Spleen (tissue), 11 donors: ENCODE data around the gene EXTL2. TPM values are rescaled to one million over a fixed set of nuclear protein-coding genes. Genes with fewer than 3 reads are reported as not detected.

Source experiments
- DNase-seq: peaks from one replicate; pipeline ENCODE4 v3.0.0-alpha.2; 2020
- H3K27ac ChIP-seq, 8 donors: fragments of 200-600 bp; sonication (generic) in 7 of 8; 1 replicate in 4 of 8; 2 replicates in 4 of 8; pipeline versions ENCODE4 v1.5.0 to v1.8.0; 2016 to 2021; ENCODE audit warnings: inconsistent platforms in 4 of 8, mild to moderate bottlenecking in 4 of 8, moderate library complexity in 1 of 8
- H3K27me3 ChIP-seq, 7 donors: fragments of 200-600 bp; sonication (generic) in 6 of 7; replicated peaks in 1 of 7; 1 replicate in 4 of 7; 2 replicates in 3 of 7; pipeline versions ENCODE4 v1.5.0 to v1.8.0; 2016 to 2021; ENCODE audit warnings: inconsistent platforms in 3 of 7, mild to moderate bottlenecking in 1 of 7
- H3K36me3 ChIP-seq, 6 donors: fragments of 200-600 bp; sonication (generic) in 5 of 6; 1 replicate in 4 of 6; 2 replicates in 2 of 6; pipeline versions ENCODE4 v1.5.0 to v1.8.0; 2016 to 2021; ENCODE audit warnings: inconsistent platforms in 2 of 6
- H3K4me1 ChIP-seq, 6 donors: fragments of 200-600 bp; sonication (generic) in 5 of 6; 1 replicate in 3 of 6; 2 replicates in 3 of 6; pipeline versions ENCODE4 v1.5.0 to v1.8.0; 2016 to 2021; ENCODE audit warnings: inconsistent platforms in 3 of 6
- H3K4me3 ChIP-seq, 8 donors: fragments of 200-600 bp; sonication (generic) in 7 of 8; 1 replicate in 4 of 8; 2 replicates in 4 of 8; pipeline versions ENCODE4 v1.5.0 to v1.8.0; 2016 to 2021; ENCODE audit warnings: inconsistent platforms in 4 of 8, mild to moderate bottlenecking in 4 of 8, moderate library complexity in 2 of 8
- H3K9me3 ChIP-seq, 8 donors: fragments of 200-600 bp; sonication (generic) in 7 of 8; 1 replicate in 4 of 8; 2 replicates in 4 of 8; pipeline versions ENCODE4 v1.5.0 to v1.8.0; 2016 to 2021; ENCODE audit warnings: inconsistent platforms in 4 of 8
- CTCF ChIP-seq, 11 experiments: fragments of 200-600 bp in 7 of 11; fragments of 450-650 bp in 4 of 11; sonication (generic) in 4 of 11; IDR thresholded peaks in 8 of 11; conservative IDR thresholded peaks in 3 of 11; 1 replicate in 7 of 11; 2 replicates in 4 of 11; pipeline versions ENCODE4 v1.4.0 to v1.8.0; 2016 to 2021; ENCODE audit warnings: antibody characterized with exemption in 11 of 11, inconsistent platforms in 4 of 11, mild to moderate bottlenecking in 1 of 11
- POLR2A ChIP-seq, 3 donors: fragments of 450-650 bp; IDR thresholded peaks; one replicate each; pipeline ENCODE4 v1.5.1; 2017; ENCODE audit warnings: antibody characterized with exemption in 3 of 3, mild to moderate bottlenecking in 1 of 3
- POLR2AphosphoS5 ChIP-seq, 3 donors: sonication (generic); formaldehyde crosslinking; IDR thresholded peaks; one replicate each; pipeline ENCODE4 v1.5.1; 2017; ENCODE audit warnings: antibody characterized with exemption in 3 of 3
- WGBS, 5 donors: extraction: QIAGEN DNeasy Blood & Tissue Kit in 3 of 5; methylation state at CpG; one replicate each; pipeline versions ENCODE4 v1.1.5 to v1.1.7; 2013 to 2018; 5-methylcytosine and 5-hydroxymethylcytosine counted together
- intact Hi-C: fragments of 100-400 bp; cut with DNase I; formaldehyde crosslinking; loops from one replicate; pipeline ENCODE4 v1.15.0; 2023; ENCODE audit warnings: low total_unique reads
- polyA plus RNA-seq, 3 donors: library from polyadenylated mRNA; stranded (reverse); fragments of 200-250 nt; gene quantifications; one replicate each; pipeline ENCODE4 v1.2.1, GENCODE V29; 2013
- total RNA-seq, 7 donors: library from RNA; depleted of rRNA in 3 of 7; stranded (reverse); fragments of >200 nt in 3 of 7; fragmentation: NEBNext Ultra II Directional in 4 of 7; extraction: Animal tissue kit (Norgen Biotek cat#: 25700) in 4 of 7; gene quantifications; one replicate each; pipeline versions ENCODE4 v1.1.0 to v1.2.1, GENCODE V29; 2016 to 2021
- donor health status: healthy with polysubstance abuse.
- donor health status: DM: no; HTN: no; CAD: no; lungs with moderate emphysema.
- donor health status: DM: no; HTN: no; CAD: no.
- donor health status: Bipolar disorder and iron deficiency.
- donor health status: healthy.
- donor health status: DM: no; HTN: no; CAD: no.
- donor health status: DM: yes; HTN: yes; CAD: no.

Gene EXTL2
- total and polyA plus RNA-seq, 10 donors, result 5.0 to 14.1 (median 8.4) TPM

DNA sequence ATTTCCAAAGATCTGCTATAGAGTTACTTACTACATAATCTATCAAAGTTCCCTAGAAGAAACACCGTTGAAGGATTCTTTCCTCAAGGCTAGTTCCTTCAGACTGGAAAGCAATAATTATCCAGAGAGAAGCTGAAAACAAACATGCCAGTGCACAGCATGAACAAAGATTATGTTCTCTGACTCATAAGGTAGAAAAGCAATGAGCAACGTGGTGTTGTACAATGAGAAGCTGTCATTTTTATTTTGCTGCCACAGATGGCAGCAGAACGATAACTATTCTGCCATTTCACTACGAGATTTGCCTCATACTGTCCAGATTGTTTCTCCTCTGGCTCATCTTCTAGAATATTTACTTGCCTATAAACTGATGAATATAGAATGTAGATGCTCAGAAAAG is 10.7 kb downstream of the EXTL2 start:
- no peak for DNase-seq
- H3K4me3 ChIP-seq, result no peak overlapping the region
- intact Hi-C loops, result no loop called here
- peaks cover 0 to 4% (median under 1%) of the 10 kb centered on the region in 8 donors for H3K9me3 ChIP-seq
- WGBS, 5 donors, result 69 to 80% (median 73%) methylated on average over 4 of the region's 4 CpGs
- no peak overlapping the region for H3K27ac ChIP-seq
- TF ChIP-seq POLR2A (IDR thresholded peaks at IDR 0.05) (no peak), CTCF (IDR thresholded peaks at IDR 0.05 in 8 of 11, conservative IDR thresholded peaks at IDR 0.05 in 3 of 11) (no peak), POLR2AphosphoS5 (IDR thresholded peaks at IDR 0.05) (no peak)
- no peaks in the 10 kb centered on the region for H3K36me3 ChIP-seq
- peaks cover 0 to 7% (median 0%) of the 10 kb centered on the region in 6 donors for H3K4me1 ChIP-seq
- no peaks in the 10 kb centered on the region for H3K27me3 ChIP-seq

GRCh38 chr1:100882698-100883097 is 11.9 kb downstream of the EXTL2 start:
- no peaks in the 10 kb centered on the region for H3K9me3 ChIP-seq
- no peak for TF ChIP-seq POLR2A (IDR thresholded peaks at IDR 0.05)
- TF ChIP-seq CTCF (IDR thresholded peaks at IDR 0.05 in 8 of 11, conservative IDR thresholded peaks at IDR 0.05 in 3 of 11), result no peak
- no peak for TF ChIP-seq POLR2AphosphoS5 (IDR thresholded peaks at IDR 0.05)
- no peaks in the 10 kb centered on the region for H3K36me3 ChIP-seq
- DNase-seq, result no peak
- intact Hi-C loops, result no loop called here
- H3K27ac ChIP-seq, result no peak overlapping the region
- no peaks in the 10 kb centered on the region for H3K27me3 ChIP-seq
- H3K4me3 ChIP-seq, result no peak overlapping the region
- peaks cover 0 to 7% (median 0%) of the 10 kb centered on the region in 6 donors for H3K4me1 ChIP-seq
- 36 to 67% (median 46%) methylated on average over 2 of the region's 2 CpGs for WGBS, 5 donors

DNA sequence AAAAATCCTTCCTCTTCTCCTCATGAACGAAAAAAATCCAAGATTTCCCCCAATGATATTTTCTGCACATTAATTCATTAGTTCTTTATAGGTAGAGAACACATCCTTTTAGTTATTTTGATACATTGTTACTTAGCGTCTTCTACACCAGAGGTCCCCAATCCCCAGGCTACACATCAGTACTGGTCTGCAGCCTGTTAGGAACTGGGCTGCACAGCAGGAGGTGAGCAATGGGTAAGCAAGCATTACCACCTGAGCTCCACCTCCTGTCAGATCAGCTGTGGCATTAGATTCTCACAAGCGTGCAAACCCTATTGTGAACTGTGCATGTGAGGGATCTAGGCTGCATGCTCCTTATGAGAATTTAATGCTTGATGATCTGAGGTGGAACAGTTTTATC is 13.0 kb downstream of the EXTL2 start:
- no peaks in the 10 kb centered on the region for H3K36me3 ChIP-seq
- 84 to 95% (median 93%) methylated on average over 3 of the region's 3 CpGs for WGBS, 5 donors

GRCh38 chr1:100879422-100879821 is 15.2 kb downstream of the EXTL2 start:
- H3K9me3 ChIP-seq, result no peaks in the 10 kb centered on the region
- H3K36me3 ChIP-seq, result no peaks in the 10 kb centered on the region
- DNase-seq, result no peak
- peaks cover 0 to 7% (median 0%) of the 10 kb centered on the region in 6 donors for H3K4me1 ChIP-seq
- intact Hi-C loops, result no loop called here
- H3K27me3 ChIP-seq, result no peaks in the 10 kb centered on the region
- TF ChIP-seq CTCF (IDR thresholded peaks at IDR 0.05 in 8 of 11, conservative IDR thresholded peaks at IDR 0.05 in 3 of 11) (no peak), POLR2A (IDR thresholded peaks at IDR 0.05) (no peak), POLR2AphosphoS5 (IDR thresholded peaks at IDR 0.05) (no peak)
- no peak overlapping the region for H3K27ac ChIP-seq
- no peak overlapping the region for H3K4me3 ChIP-seq

More for the DNA sequence above, 13.0 kb downstream of the EXTL2 start:
- Histone ChIP-seq H3K4me3 (no peak overlapping the region), H3K9me3 (no peaks in the 10 kb centered on the region), H3K4me1 (peaks cover 0 to 7% (median 0%) of the 10 kb centered on the region in 6 donors), H3K27ac (no peak overlapping the region), H3K27me3 (no peaks in the 10 kb centered on the region)
- TF ChIP-seq CTCF (IDR thresholded peaks at IDR 0.05 in 8 of 11, conservative IDR thresholded peaks at IDR 0.05 in 3 of 11) (no peak), POLR2A (IDR thresholded peaks at IDR 0.05) (no peak), POLR2AphosphoS5 (IDR thresholded peaks at IDR 0.05) (no peak)
- DNase-seq, result no peak
- intact Hi-C loops, result no loop called here
